Fibroblast of villous mesenchyme (primary cell): ENCODE data around the gene SLC41A3. TPM values are rescaled to one million over a fixed set of nuclear protein-coding genes. Genes with fewer than 3 reads are reported as not detected.
A peak's percentile ranks its signal among the peaks of the same experiment; 100 is the strongest.

ENCODE experiments used
- DNase-seq: peaks from one replicate; pipeline ENCODE4 v3.0.0-alpha.2; 2010; ENCODE audit warnings: low read depth
- H3K4me3 ChIP-seq: 2 replicates; pipeline ENCODE4 v1.5.1; 2011; ENCODE audit warnings: low read depth, mild to moderate bottlenecking, low read length
- CTCF ChIP-seq: IDR thresholded peaks from 2 replicates; pipeline ENCODE4 v1.5.1; 2012; ENCODE audit warnings: low read depth, mild to moderate bottlenecking, low read length; ENCODE audit not compliant: insufficient read depth
- total RNA-seq: library from RNA; depleted of rRNA; stranded (reverse); fragments of >200 nt; gene quantifications from 2 replicates; pipeline ENCODE4 v1.2.3, GENCODE V29; 2012

Gene SLC41A3
- total RNA-seq, 1 donor: 36.7 TPM

DNA sequence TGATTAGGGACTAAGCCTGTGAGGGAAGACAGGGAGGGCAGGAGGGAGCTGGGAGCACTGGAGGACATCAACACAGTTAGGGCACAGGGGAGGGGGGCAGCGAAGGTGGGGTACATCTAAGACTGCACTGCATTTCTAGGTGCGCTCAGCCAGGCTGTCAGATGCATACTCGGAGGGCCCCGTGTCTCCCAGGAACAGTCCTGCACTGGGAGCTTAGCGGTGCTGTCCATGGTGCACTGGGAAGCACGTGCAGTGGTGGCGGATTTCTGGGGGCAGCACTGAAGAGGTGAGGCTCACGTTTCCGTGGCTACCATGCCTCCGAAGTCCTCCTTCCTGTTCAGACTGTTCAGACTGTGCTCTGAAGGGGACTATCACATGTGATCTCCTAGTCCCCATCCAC, 60.5 kb downstream of the SLC41A3 start:
- H3K4me3 ChIP-seq: no peak overlapping the region
- no peak for TF ChIP-seq CTCF
- no peak for DNase-seq

DNA sequence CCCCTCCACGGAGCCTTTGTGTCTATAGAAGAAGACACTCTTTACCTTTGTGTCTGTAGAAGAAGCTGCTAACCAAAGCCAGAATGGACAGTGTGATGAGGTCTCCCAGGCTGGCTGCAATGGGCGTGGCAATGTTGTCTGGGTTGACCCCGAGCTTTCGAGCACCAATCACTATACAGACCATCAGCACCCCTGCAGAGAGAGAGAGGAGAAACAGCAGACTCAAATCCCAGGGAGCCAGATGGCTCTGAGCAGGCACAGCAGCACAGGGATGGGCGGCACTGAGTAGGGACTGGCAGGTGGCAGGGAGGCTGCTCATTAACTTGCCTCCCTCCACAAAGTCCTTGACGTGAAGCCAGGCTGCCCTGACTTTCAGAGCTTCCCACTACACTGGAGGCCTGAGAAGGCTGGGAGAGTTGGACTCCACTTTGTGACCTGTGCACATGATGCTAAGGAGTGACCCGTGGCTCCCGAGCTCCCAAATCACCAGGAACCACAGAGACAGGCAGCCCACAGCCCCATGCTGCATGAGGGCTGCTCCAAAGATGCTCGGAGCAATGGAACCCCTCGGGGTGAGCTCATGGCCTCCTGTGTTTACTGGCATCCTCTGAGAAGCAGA, 61.1 kb downstream of the SLC41A3 start:
- TF ChIP-seq CTCF: no peak
- DNase-seq: no peak

DNA sequence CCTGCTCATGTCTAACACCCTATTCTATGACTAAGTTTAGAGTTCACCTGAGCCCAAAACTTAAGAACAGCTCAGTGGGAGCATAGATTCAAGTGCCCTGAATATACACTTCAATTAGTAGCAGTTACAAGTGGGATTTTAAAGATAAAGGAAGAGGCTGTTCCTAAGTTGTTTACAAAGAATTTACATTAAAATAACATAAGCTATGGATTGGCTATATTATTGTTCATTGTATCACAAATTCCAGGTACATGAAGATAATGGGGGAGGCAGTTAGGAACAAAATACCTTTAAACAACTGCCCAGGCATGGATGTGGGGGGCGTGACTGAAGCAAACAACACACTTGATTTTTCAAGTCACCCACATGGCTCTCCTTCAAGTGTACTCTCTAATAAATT, 62.2 kb downstream of the SLC41A3 start:
- no peak for TF ChIP-seq CTCF
- H3K4me3 ChIP-seq: no peak overlapping the region
- DNase-seq: no peak

More for the DNA sequence above, 61.1 kb downstream of the SLC41A3 start:
- no peak overlapping the region for H3K4me3 ChIP-seq

DNA sequence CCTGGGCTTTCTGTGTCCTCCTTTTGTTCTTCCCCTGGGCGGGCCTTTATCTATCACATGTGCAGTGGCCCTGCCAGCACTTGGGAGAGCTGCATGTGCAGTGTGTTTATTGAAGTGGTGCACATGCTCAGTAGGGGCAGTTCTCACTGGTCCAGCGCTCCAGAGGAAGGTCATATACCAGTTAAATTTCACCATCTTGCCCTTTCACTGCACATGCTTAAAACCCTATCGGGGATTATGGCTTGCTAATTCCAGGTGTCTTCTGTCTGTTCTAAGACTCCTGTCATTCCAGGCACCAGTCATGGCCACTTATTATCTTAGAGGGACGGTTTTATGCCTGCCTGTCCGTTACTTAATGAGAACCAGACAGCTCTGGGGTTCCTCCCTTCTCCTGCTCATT, 62.7 kb downstream of the SLC41A3 start:
- no peak for TF ChIP-seq CTCF
- H3K4me3 ChIP-seq: no peak overlapping the region
- peak; percentile 39 for DNase-seq

DNA sequence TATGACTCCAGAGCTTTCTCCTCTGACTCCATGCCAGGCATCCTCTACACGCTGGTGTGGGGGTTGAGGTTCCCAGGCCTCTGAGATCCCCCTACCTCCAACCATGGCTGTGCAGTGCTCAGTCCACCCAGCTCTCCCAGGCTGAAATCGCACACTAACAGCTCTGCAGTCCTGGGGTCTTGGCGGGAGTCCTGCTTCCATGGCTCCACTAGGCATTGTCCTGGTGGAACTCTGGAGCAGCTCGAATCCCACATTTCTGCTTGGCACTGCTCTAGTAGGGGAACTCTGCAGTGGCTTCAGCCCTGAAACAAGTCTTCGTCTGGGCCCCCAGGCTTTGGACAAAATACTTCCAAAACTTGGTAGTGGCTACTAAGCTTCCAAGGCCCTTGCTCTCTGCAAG, 64.2 kb downstream of the SLC41A3 start:
- DNase-seq: no peak
- H3K4me3 ChIP-seq: no peak overlapping the region
- no peak for TF ChIP-seq CTCF

DNA sequence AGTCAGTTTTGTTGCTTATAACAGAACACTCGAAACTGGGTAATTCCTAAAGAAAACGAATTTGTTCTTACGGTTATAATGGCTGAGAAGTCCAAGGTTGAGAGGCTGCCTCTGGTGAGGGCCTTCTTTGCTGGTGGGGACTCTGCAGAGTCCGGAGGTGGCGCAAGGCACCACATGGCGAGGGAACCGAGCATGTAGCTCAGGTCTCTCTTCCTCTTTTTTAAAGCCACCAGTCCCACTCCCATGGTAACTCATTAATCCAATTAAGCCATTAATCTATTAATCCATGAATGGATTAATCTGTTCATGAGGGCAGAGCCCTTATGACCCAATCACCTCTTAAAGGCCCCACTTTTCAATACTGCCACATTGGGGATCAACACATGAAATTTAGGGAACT, 64.9 kb downstream of the SLC41A3 start:
- TF ChIP-seq CTCF: no peak
- no peak overlapping the region for H3K4me3 ChIP-seq
- no peak for DNase-seq

DNA sequence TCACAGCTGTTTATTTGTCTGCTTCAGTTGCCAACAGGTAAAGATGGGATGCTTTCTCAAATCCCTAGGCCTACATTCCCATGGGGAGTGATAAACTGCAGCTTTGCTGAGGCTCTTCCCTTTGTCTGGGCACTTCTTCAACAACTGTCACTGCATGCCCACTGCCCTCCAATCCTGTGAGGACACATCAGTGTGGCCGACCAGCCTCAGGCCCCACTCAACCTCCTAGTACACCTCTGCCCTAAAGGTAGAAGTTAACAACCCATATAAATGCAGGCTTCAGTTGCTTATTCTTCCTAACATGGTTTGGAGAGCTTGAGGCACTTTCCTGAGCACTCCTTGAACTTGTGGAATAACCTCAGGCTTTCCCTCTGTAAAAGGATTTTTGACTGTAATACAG, 65.4 kb downstream of the SLC41A3 start:
- TF ChIP-seq CTCF: no peak
- no peak overlapping the region for H3K4me3 ChIP-seq
- no peak for DNase-seq
